SU-DHL-6 (cell line): ENCODE results near the gene NSD1.

ENCODE experiments used
- H2AFZ ChIP-seq: fragments of 200-600 bp; sonication (generic); 2 replicates; pipeline ENCODE4 v1.6.1; 2014; ENCODE audit warnings: low read depth, mild to moderate bottlenecking, moderate library complexity, mixed read lengths, antibody characterized with exemption, low read length; ENCODE audit not compliant: severe bottlenecking
- H3F3A ChIP-seq: fragments of 200-600 bp; shearing (Covaris generic); 2 replicates; pipeline ENCODE4 v1.6.0; 2016; ENCODE audit warnings: antibody characterized with exemption, mild to moderate bottlenecking; ENCODE audit not compliant: insufficient read depth
- H3K27ac ChIP-seq: fragments of 200-600 bp; sonication (generic); 2 replicates; pipeline ENCODE4 v1.5.1; 2016; ENCODE audit warnings: low read depth, mild to moderate bottlenecking, low read length, moderate library complexity, mixed read lengths
- H3K27me3 ChIP-seq: fragments of 200-600 bp; sonication (generic), shearing (Covaris generic); 2 replicates; pipeline ENCODE4 v1.6.0; 2014; ENCODE audit warnings: mild to moderate bottlenecking, low read length
- H3K36me3 ChIP-seq: fragments of 200-600 bp; sonication (generic); 2 replicates; pipeline ENCODE4 v1.6.1; 2014; ENCODE audit warnings: mild to moderate bottlenecking, low read length, mixed read lengths
- H3K4me2 ChIP-seq: fragments of 300-600, 200-600 bp; shearing (Covaris generic), sonication (generic); 2 replicates; pipeline ENCODE4 v1.6.0; 2014; ENCODE audit warnings: low read length, low read depth, mild to moderate bottlenecking; ENCODE audit not compliant: poor library complexity, severe bottlenecking
- H3K4me3 ChIP-seq: fragments of 200-600 bp; sonication (generic); 2 replicates; pipeline ENCODE4 v1.5.1; 2014; ENCODE audit warnings: antibody characterized with exemption, low read length, mild to moderate bottlenecking, mixed read lengths; ENCODE audit not compliant: insufficient read depth, poor library complexity, severe bottlenecking
- H3K79me2 ChIP-seq: fragments of 200-600 bp; sonication (generic); 2 replicates; pipeline ENCODE4 v1.6.1; 2014; ENCODE audit warnings: mild to moderate bottlenecking, low read length, moderate library complexity; ENCODE audit not compliant: insufficient read depth
- H3K9ac ChIP-seq: fragments of 200-600 bp; sonication (generic); 2 replicates; pipeline ENCODE4 v1.7.0; 2014; ENCODE audit warnings: mild to moderate bottlenecking, low read length
- H3K9me2 ChIP-seq: fragments of 200-600 bp; sonication (generic); replicated peaks from 2 replicates; pipeline ENCODE4 v1.6.1; 2014; ENCODE audit warnings: low read length; ENCODE audit not compliant: insufficient read depth
- H3K9me3 ChIP-seq: fragments of 200-600 bp; sonication (generic); 2 replicates; pipeline ENCODE4 v1.6.1; 2014; ENCODE audit warnings: low read length, mixed read lengths; ENCODE audit not compliant: insufficient read depth
- H4K20me1 ChIP-seq: fragments of 200-600 bp; sonication (generic); 2 replicates; pipeline ENCODE4 v1.6.1; 2014; ENCODE audit warnings: low read depth, mild to moderate bottlenecking, antibody characterized with exemption, low read length, moderate library complexity, mixed read lengths
- CTCF ChIP-seq: fragments of 200-600 bp; sonication (generic); IDR thresholded peaks from one replicate; pipeline ENCODE4 v1.5.1; 2017; ENCODE audit warnings: antibody characterized with exemption, mild to moderate bottlenecking, low read length, moderate library complexity; ENCODE audit not compliant: insufficient read depth, poor library complexity, severe bottlenecking
- EZH2phosphoT487 ChIP-seq: fragments of 200-600 bp; sonication (generic), shearing (Covaris generic); conservative IDR thresholded peaks from 2 replicates; pipeline ENCODE4 v1.6.1; 2018; ENCODE audit warnings: mild to moderate bottlenecking, antibody characterized with exemption, low read length, moderate library complexity, mixed read lengths

NSD1 gene

GRCh38 chr5:177336112-177336511 is 202.5 kb downstream of the NSD1 start:
- Histone ChIP-seq H3K36me3 (0 out of 2 replicates have a peak, but pooled peaks cover 7% of the 10 kb centered on the region), H4K20me1 (no peaks in the 10 kb centered on the region), H3K79me2 (peaks cover 18% of the 10 kb centered on the region), H2AFZ (no peak overlapping the region), H3K4me3 (no peak overlapping the region), H3F3A (no peaks in the 10 kb centered on the region), H3K9me3 (no peaks in the 10 kb centered on the region), H3K4me2 (no peak overlapping the region), H3K27ac (no peak overlapping the region), H3K27me3 (no peaks in the 10 kb centered on the region), H3K9me2 (no peaks in the 10 kb centered on the region), H3K9ac (no peak overlapping the region)
- peak; percentile 24 for TF ChIP-seq CTCF
- TF ChIP-seq EZH2phosphoT487 = no peak

DNA sequence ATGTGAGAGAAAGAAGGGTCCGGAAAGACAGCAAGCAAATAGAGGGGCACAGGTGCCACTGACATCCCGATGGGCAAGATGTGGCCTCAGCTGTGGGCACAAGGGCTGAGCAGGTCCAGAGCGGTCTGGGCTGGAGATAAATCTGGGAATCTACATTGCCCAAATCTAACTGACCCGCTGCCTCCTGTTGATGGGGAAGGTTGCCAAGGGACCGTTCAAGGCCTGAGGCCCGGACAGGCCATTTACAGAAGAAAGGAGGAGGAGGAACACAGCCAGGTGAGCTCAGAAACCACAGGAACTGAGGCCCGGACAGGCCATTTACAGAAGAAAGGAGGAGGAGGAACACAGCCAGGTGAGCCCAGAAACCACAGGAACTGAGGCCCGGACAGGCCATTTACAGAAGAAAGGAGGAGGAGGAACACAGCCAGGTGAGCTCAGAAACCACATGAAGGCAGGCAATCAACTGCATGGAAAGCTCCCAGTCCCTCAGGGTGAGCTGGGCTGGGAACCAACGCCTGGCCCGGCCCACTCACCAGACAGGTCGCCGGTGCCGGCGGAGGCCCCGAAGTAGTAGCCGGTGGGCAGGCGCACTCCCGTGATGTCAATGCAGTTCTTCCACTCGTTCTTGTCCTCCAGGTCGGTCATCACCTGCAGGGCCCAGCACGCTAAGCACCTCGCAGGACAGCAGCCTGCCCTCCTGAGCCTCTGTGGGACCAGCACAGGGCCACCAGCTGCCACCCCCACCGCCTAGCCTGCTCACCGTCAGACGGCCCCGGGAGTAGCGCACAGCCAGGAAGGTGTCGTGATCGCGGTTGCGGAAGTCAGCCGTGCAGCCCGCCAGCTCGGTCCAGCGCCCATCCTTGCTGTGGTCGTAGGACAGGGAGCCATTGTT is 203.3 kb downstream of the NSD1 start:
- Histone ChIP-seq H3K79me2 (peaks cover 25% of the 10 kb centered on the region), H3K9me2 (no peaks in the 10 kb centered on the region), H3K4me2 (no peak overlapping the region), H3K4me3 (no peak overlapping the region), H3F3A (no peaks in the 10 kb centered on the region), H3K9ac (no peak overlapping the region), H3K36me3 (peaks cover 13% of the 10 kb centered on the region; the same call in 1 of the 2 replicates), H2AFZ (no peak overlapping the region), H3K27ac (no peak overlapping the region), H3K27me3 (no peaks in the 10 kb centered on the region), H4K20me1 (no peaks in the 10 kb centered on the region), H3K9me3 (no peaks in the 10 kb centered on the region)
- no peak for TF ChIP-seq EZH2phosphoT487
- no peak for TF ChIP-seq CTCF

GRCh38 chr5:177338251-177339106 is 204.9 kb downstream of the NSD1 start:
- TF ChIP-seq EZH2phosphoT487 (no peak), CTCF (no peak)
- peaks cover 38% of the 10 kb centered on the region for H3K79me2 ChIP-seq
- H3F3A ChIP-seq = no peaks in the 10 kb centered on the region
- no peak overlapping the region for H3K4me2 ChIP-seq
- H3K36me3 ChIP-seq = peaks cover 13% of the 10 kb centered on the region; the same call in 1 of the 2 replicates
- H3K27me3 ChIP-seq = no peaks in the 10 kb centered on the region
- H3K9me2 ChIP-seq = no peaks in the 10 kb centered on the region
- H3K9ac ChIP-seq = no peak overlapping the region
- no peak overlapping the region for H3K27ac ChIP-seq
- no peak overlapping the region for H2AFZ ChIP-seq
- H3K4me3 ChIP-seq = no peak overlapping the region
- no peaks in the 10 kb centered on the region for H3K9me3 ChIP-seq
- no peaks in the 10 kb centered on the region; the same call in 1 of the 2 replicates for H4K20me1 ChIP-seq
